ENCODE data around the gene C7orf57.
A peak's percentile ranks its signal among the peaks of the same experiment; 100 is the strongest.
"Not testable (repeated sequence)": the region's sequence is repeated elsewhere in the genome, so short reads cannot be mapped to it uniquely, and the experiment has no call there.

Gene C7orf57

GRCh38 chr7:48038815-48039506, 3.6 kb downstream of the C7orf57 start:
- no peak for DNase-seq

- no peak for DNase-seq
Measured at GRCh38 chr7:48040944-48041652, 5.8 kb downstream of the C7orf57 start.

- DNase-seq: no peak
Measured at GRCh38 chr7:48041653-48041970, 6.3 kb downstream of the C7orf57 start.

- DNase-seq: no peak
Measured at GRCh38 chr7:48042216-48042615, 6.9 kb downstream of the C7orf57 start.

GRCh38 chr7:48042636-48043035, 7.3 kb downstream of the C7orf57 start:
- no peak for DNase-seq

- DNase-seq: no peak
Measured at GRCh38 chr7:48045195-48045765, 9.9 kb downstream of the C7orf57 start.

- no peak for DNase-seq
Measured at GRCh38 chr7:48046458-48046857, 11.1 kb downstream of the C7orf57 start.

- no peak for DNase-seq
Measured at GRCh38 chr7:48048113-48048512, 12.8 kb downstream of the C7orf57 start.

GRCh38 chr7:48049850-48050249, 14.5 kb downstream of the C7orf57 start:
- no peak for DNase-seq

- peak; percentile 3 to 33 for DNase-seq
Measured at GRCh38 chr7:48052748-48053147, 17.4 kb downstream of the C7orf57 start.

- no peak for DNase-seq
Measured at GRCh38 chr7:48053736-48054135, 18.4 kb downstream of the C7orf57 start.

GRCh38 chr7:48058990-48059389, 23.6 kb downstream of the C7orf57 start:
- DNase-seq: no peak

GRCh38 chr7:48059706-48060105, 24.4 kb downstream of the C7orf57 start:
- DNase-seq: no peak

- DNase-seq: no peak
Measured at GRCh38 chr7:48063985-48064384, 28.6 kb downstream of the C7orf57 start.

- DNase-seq: no peak
Measured at GRCh38 chr7:48067475-48067874, 32.1 kb downstream of the C7orf57 start.

- DNase-seq: no peak
Measured at GRCh38 chr7:48074204-48074654, 38.9 kb downstream of the C7orf57 start.

GRCh38 chr7:48077423-48077822, 42.1 kb downstream of the C7orf57 start:
- no peak for DNase-seq

GRCh38 chr7:48078470-48078869, 43.1 kb downstream of the C7orf57 start:
- no peak for DNase-seq

GRCh38 chr7:48082378-48082777, 47.0 kb downstream of the C7orf57 start:
- DNase-seq: not testable (repeated sequence)

GRCh38 chr7:48083114-48083830, 47.9 kb downstream of the C7orf57 start:
- no peak for DNase-seq

GRCh38 chr7:48084727-48085432, 49.5 kb downstream of the C7orf57 start:
- DNase-seq: peak; percentile 89 to 96

GRCh38 chr7:48085433-48085791, 50.1 kb downstream of the C7orf57 start:
- peak in 1 of 2 experiments; percentile 53 for DNase-seq

- no peak for DNase-seq
Measured at GRCh38 chr7:48085942-48086341, 50.6 kb downstream of the C7orf57 start.

Measured in SW 1271 (cell line).